Measurements from ENCODE around the gene FN1. TPM values are rescaled to one million over a fixed set of nuclear protein-coding genes. Genes with fewer than 3 reads are reported as not detected.

The FN1 gene
- total RNA-seq, 1 experiment from 2014 or later = 39.4 TPM

- 0 out of 2 replicates have a peak, but pooled peaks cover 4% of the 10 kb centered on the region for H3K4me1 ChIP-seq (replicated peaks; ENCODE audit: insufficient read depth)
- H3K4me2 ChIP-seq = no peak overlapping the region
- H3K79me2 ChIP-seq (ENCODE audit: low read depth) = no peaks in the 10 kb centered on the region
- CTCF ChIA-PET = no interaction called here
- TF ChIP-seq CTCF (conservative IDR thresholded peaks at IDR 0.05) = no peak
- TF ChIP-seq EZH2 (IDR thresholded peaks at IDR 0.05; ENCODE audit: low read depth) = no peak
- no peaks in the 10 kb centered on the region for H4K20me1 ChIP-seq (ENCODE audit: insufficient read depth)
- no peaks in the 10 kb centered on the region for H3K9me2 ChIP-seq (ENCODE audit: insufficient read depth)
- H3K36me3 ChIP-seq (ENCODE audit: low read depth) = no peaks in the 10 kb centered on the region
- peaks cover 6% of the 10 kb centered on the region; the same call in 1 of the 2 replicates for H3F3A ChIP-seq (ENCODE audit: insufficient read depth, low read depth)
- H3K27ac ChIP-seq = no peak overlapping the region
- H3K4me3 ChIP-seq = no peak overlapping the region
- H2AFZ ChIP-seq = no peak overlapping the region
- no peak for DNase-seq
- H3K27me3 ChIP-seq (ENCODE audit: insufficient read depth, low read depth) = no peaks in the 10 kb centered on the region
- POLR2A ChIA-PET (ENCODE audit: unreplicated experiment) = interaction anchor here (0.6 to 0.7 kb wide), 3 partner anchors 365 to 1790 kb away, joined by 3 to 4 read pairs (median 3); no protein-coding TSS in a partner anchor
- H3K9me3 ChIP-seq (ENCODE audit: insufficient read depth, low read depth) = peaks cover 8% of the 10 kb centered on the region; the same call in 1 of the 2 replicates
- no TSS peak for BruUV-seq (replicated peaks)
- intact Hi-C loops (cut with micrococcal nuclease; ENCODE audit: unreplicated experiment) = loop anchor here (5.0 kb wide), 1 partner anchor 84 kb away; no protein-coding TSS in a partner anchor
Measured at GRCh38 chr2:215431290-215431689, 4.6 kb downstream of the FN1 start.

GRCh38 chr2:215430528-215431187, 5.2 kb downstream of the FN1 start:
- Histone ChIP-seq H3K9me3 (ENCODE audit: insufficient read depth, low read depth) (peaks cover 8% of the 10 kb centered on the region; the same call in 1 of the 2 replicates), H3F3A (ENCODE audit: insufficient read depth, low read depth) (peaks cover 6% of the 10 kb centered on the region; the same call in 1 of the 2 replicates), H3K27ac (no peak overlapping the region), H3K9me2 (ENCODE audit: insufficient read depth) (no peaks in the 10 kb centered on the region), H4K20me1 (ENCODE audit: insufficient read depth) (no peaks in the 10 kb centered on the region), H3K4me2 (no peak overlapping the region), H3K27me3 (ENCODE audit: insufficient read depth, low read depth) (no peaks in the 10 kb centered on the region), H3K79me2 (ENCODE audit: low read depth) (no peaks in the 10 kb centered on the region), H3K4me1 (replicated peaks; ENCODE audit: insufficient read depth) (0 out of 2 replicates have a peak, but pooled peaks cover 3% of the 10 kb centered on the region), H3K36me3 (ENCODE audit: low read depth) (no peaks in the 10 kb centered on the region), H2AFZ (no peak overlapping the region), H3K4me3 (no peak overlapping the region)
- DNase-seq = no peak
- POLR2A ChIA-PET (ENCODE audit: unreplicated experiment) = interaction anchor here (0.6 to 0.7 kb wide), 4 partner anchors 20 to 1790 kb away, joined by 3 to 4 read pairs (median 3); no protein-coding TSS in a partner anchor
- TF ChIP-seq CTCF (conservative IDR thresholded peaks at IDR 0.05) (no peak), EZH2 (IDR thresholded peaks at IDR 0.05; ENCODE audit: low read depth) (no peak)
- BruUV-seq (replicated peaks) = no TSS peak
- CTCF ChIA-PET = no interaction called here
- intact Hi-C loops (cut with micrococcal nuclease; ENCODE audit: unreplicated experiment) = loop anchor here (5.0 kb wide), 1 partner anchor 83 kb away; no protein-coding TSS in a partner anchor

- ChIA-PET POLR2A (ENCODE audit: unreplicated experiment) (no interaction called here), CTCF (interaction anchor here (0.7 kb wide), 1 partner anchor 1610 kb away, joined by 3 read pairs; no protein-coding TSS in a partner anchor)
- Histone ChIP-seq H4K20me1 (ENCODE audit: insufficient read depth) (no peaks in the 10 kb centered on the region), H3F3A (ENCODE audit: insufficient read depth, low read depth) (no peaks in the 10 kb centered on the region), H3K9me3 (ENCODE audit: insufficient read depth, low read depth) (peaks cover 4% of the 10 kb centered on the region; the same call in 1 of the 2 replicates), H3K27ac (no peak overlapping the region), H3K36me3 (ENCODE audit: low read depth) (no peaks in the 10 kb centered on the region), H3K27me3 (ENCODE audit: insufficient read depth, low read depth) (no peaks in the 10 kb centered on the region), H3K79me2 (ENCODE audit: low read depth) (no peaks in the 10 kb centered on the region), H3K4me3 (no peak overlapping the region), H3K4me1 (replicated peaks; ENCODE audit: insufficient read depth) (no peaks in the 10 kb centered on the region), H2AFZ (no peak overlapping the region), H3K4me2 (no peak overlapping the region), H3K9me2 (ENCODE audit: insufficient read depth) (no peaks in the 10 kb centered on the region)
- no peak for TF ChIP-seq EZH2 (IDR thresholded peaks at IDR 0.05; ENCODE audit: low read depth)
- no peak for TF ChIP-seq CTCF (conservative IDR thresholded peaks at IDR 0.05)
- BruUV-seq (replicated peaks) = no TSS peak
- intact Hi-C loops (cut with micrococcal nuclease; ENCODE audit: unreplicated experiment) = no loop called here
- DNase-seq = no peak
Measured at GRCh38 chr2:215429424-215429823, 6.4 kb downstream of the FN1 start.

All from PC-9 (cell line).